ENCODE data around the gene ADAMTS3.
A peak's percentile ranks its signal among the peaks of the same experiment; 100 is the strongest.

ADAMTS3 gene

GRCh38 chr4:72302981-72303704, 265.9 kb downstream of the ADAMTS3 start:
- Histone ChIP-seq H3K27ac (no peak overlapping the region), H3K36me3 (no peaks in the 10 kb centered on the region), H3K9me3 (ENCODE audit: severe bottlenecking) (no peaks in the 10 kb centered on the region), H3K4me3 (ENCODE audit: low read depth, low read length) (no peak overlapping the region), H3K27me3 (ENCODE audit: insufficient read depth, low read depth, severe bottlenecking) (no peaks in the 10 kb centered on the region)
- peak; percentile 30 for DNase-seq
- TF ChIP-seq CTCF (IDR thresholded peaks at IDR 0.05; ENCODE audit: low read depth, low read length) = peak; percentile 57

- no peak for DNase-seq
- no peak overlapping the region for H3K27ac ChIP-seq
- no peak overlapping the region for H3K4me3 ChIP-seq (ENCODE audit: low read depth, low read length)
- no peaks in the 10 kb centered on the region for H3K27me3 ChIP-seq (ENCODE audit: insufficient read depth, low read depth, severe bottlenecking)
- no peak for TF ChIP-seq CTCF (IDR thresholded peaks at IDR 0.05; ENCODE audit: low read depth, low read length)
- H3K36me3 ChIP-seq = no peaks in the 10 kb centered on the region
- no peaks in the 10 kb centered on the region for H3K9me3 ChIP-seq (ENCODE audit: severe bottlenecking)
Measured at GRCh38 chr4:72301759-72302158, 267.3 kb downstream of the ADAMTS3 start.

GRCh38 chr4:72300126-72300525, 268.9 kb downstream of the ADAMTS3 start:
- H3K4me3 ChIP-seq (ENCODE audit: low read depth, low read length) = no peak overlapping the region
- DNase-seq = no peak
- H3K27ac ChIP-seq = no peak overlapping the region
- no peaks in the 10 kb centered on the region for H3K9me3 ChIP-seq (ENCODE audit: severe bottlenecking)
- no peaks in the 10 kb centered on the region for H3K27me3 ChIP-seq (ENCODE audit: insufficient read depth, low read depth, severe bottlenecking)
- no peaks in the 10 kb centered on the region for H3K36me3 ChIP-seq
- no peak for TF ChIP-seq CTCF (IDR thresholded peaks at IDR 0.05; ENCODE audit: low read depth, low read length)

GRCh38 chr4:72295966-72296557, 273.0 kb downstream of the ADAMTS3 start:
- TF ChIP-seq CTCF (IDR thresholded peaks at IDR 0.05; ENCODE audit: low read depth, low read length) = peak; percentile 42; the same call in 1 of the 2 replicates
- Histone ChIP-seq H3K27ac (no peak overlapping the region), H3K9me3 (ENCODE audit: severe bottlenecking) (no peaks in the 10 kb centered on the region), H3K27me3 (ENCODE audit: insufficient read depth, low read depth, severe bottlenecking) (no peaks in the 10 kb centered on the region), H3K4me3 (ENCODE audit: low read depth, low read length) (no peak overlapping the region), H3K36me3 (no peaks in the 10 kb centered on the region)
- DNase-seq = no peak

GRCh38 chr4:72290737-72291136, 278.3 kb downstream of the ADAMTS3 start:
- no peak for TF ChIP-seq CTCF (IDR thresholded peaks at IDR 0.05; ENCODE audit: low read depth, low read length)
- H3K27me3 ChIP-seq (ENCODE audit: insufficient read depth, low read depth, severe bottlenecking) = no peaks in the 10 kb centered on the region
- no peaks in the 10 kb centered on the region for H3K9me3 ChIP-seq (ENCODE audit: severe bottlenecking)
- no peak overlapping the region for H3K4me3 ChIP-seq (ENCODE audit: low read depth, low read length)
- H3K36me3 ChIP-seq = no peaks in the 10 kb centered on the region
- H3K27ac ChIP-seq = no peak overlapping the region
- no peak for DNase-seq

Measured in WERI-Rb-1 (cell line).